Measurements from ENCODE around the gene SPIN1.

SPIN1 gene

GRCh38 chr9:88501086-88501485 lies 112.8 kb downstream of the SPIN1 start:
- no peak for DNase-seq

GRCh38 chr9:88502552-88503034 lies 114.3 kb downstream of the SPIN1 start:
- no peak for DNase-seq

- DNase-seq, result no peak
These were observed 115.0 kb downstream of the SPIN1 start for GRCh38 chr9:88503081-88503844.

- no peak for DNase-seq
These were observed 115.9 kb downstream of the SPIN1 start for GRCh38 chr9:88503845-88504764.

- DNase-seq, result no peak
These were observed 120.1 kb downstream of the SPIN1 start for GRCh38 chr9:88508326-88508725.

- no peak for DNase-seq
These were observed 123.7 kb downstream of the SPIN1 start for GRCh38 chr9:88511906-88512305.

GRCh38 chr9:88514247-88514646 lies 126.0 kb downstream of the SPIN1 start:
- DNase-seq, result no peak

GRCh38 chr9:88521308-88521707 lies 133.1 kb downstream of the SPIN1 start:
- no peak for DNase-seq

- DNase-seq, result no peak
These were observed 134.1 kb downstream of the SPIN1 start for GRCh38 chr9:88522360-88522759.

- no peak for DNase-seq
These were observed 134.8 kb downstream of the SPIN1 start for GRCh38 chr9:88523056-88523455.

GRCh38 chr9:88524911-88525310 lies 136.7 kb downstream of the SPIN1 start:
- DNase-seq, result no peak

GRCh38 chr9:88527618-88528017 lies 139.4 kb downstream of the SPIN1 start:
- no peak for DNase-seq
